ENCODE results near the gene SPAG9.

SPAG9 gene

DNA sequence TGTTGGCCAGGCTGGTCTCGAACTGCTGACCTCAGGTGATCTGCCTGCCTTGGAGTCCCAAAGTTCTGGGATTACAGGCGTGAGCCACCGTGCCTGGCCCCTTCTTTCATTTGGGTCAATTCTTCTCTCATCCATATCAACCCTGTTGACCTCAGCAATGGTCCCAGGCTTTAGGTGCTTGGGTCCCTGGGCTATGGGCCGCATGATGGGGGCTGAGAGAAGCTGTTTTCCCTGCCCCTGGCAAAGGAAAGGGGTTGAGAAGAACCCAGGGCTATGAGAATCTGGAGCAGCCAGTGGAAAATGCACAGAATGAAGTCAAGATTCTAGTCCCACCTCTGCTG, 164.3 kb downstream of the SPAG9 start:
- Histone ChIP-seq H3K4me1 (ENCODE audit: insufficient read depth, poor library complexity, severe bottlenecking) (peaks cover 27% of the 10 kb centered on the region), H3K27me3 (ENCODE audit: insufficient read depth, poor library complexity, severe bottlenecking) (no peaks in the 10 kb centered on the region), H3K27ac (ENCODE audit: poor library complexity, severe bottlenecking) (no peak overlapping the region), H3K4me3 (ENCODE audit: severe bottlenecking) (no peak overlapping the region), H3K36me3 (ENCODE audit: low read depth) (no peaks in the 10 kb centered on the region), H3K9me3 (ENCODE audit: severe bottlenecking) (no peaks in the 10 kb centered on the region)
- TF ChIP-seq, protein P1, sequence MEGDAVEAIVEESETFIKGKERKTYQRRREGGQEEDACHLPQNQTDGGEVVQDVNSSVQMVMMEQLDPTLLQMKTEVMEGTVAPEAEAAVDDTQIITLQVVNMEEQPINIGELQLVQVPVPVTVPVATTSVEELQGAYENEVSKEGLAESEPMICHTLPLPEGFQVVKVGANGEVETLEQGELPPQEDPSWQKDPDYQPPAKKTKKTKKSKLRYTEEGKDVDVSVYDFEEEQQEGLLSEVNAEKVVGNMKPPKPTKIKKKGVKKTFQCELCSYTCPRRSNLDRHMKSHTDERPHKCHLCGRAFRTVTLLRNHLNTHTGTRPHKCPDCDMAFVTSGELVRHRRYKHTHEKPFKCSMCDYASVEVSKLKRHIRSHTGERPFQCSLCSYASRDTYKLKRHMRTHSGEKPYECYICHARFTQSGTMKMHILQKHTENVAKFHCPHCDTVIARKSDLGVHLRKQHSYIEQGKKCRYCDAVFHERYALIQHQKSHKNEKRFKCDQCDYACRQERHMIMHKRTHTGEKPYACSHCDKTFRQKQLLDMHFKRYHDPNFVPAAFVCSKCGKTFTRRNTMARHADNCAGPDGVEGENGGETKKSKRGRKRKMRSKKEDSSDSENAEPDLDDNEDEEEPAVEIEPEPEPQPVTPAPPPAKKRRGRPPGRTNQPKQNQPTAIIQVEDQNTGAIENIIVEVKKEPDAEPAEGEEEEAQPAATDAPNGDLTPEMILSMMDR (IDR thresholded peaks at IDR 0.05; ENCODE audit: poor library complexity, severe bottlenecking), result no peak
- DNase-seq (ENCODE audit: low spot score), result no peak
- ATAC-seq (ENCODE audit: low read depth), result no peak

DNA sequence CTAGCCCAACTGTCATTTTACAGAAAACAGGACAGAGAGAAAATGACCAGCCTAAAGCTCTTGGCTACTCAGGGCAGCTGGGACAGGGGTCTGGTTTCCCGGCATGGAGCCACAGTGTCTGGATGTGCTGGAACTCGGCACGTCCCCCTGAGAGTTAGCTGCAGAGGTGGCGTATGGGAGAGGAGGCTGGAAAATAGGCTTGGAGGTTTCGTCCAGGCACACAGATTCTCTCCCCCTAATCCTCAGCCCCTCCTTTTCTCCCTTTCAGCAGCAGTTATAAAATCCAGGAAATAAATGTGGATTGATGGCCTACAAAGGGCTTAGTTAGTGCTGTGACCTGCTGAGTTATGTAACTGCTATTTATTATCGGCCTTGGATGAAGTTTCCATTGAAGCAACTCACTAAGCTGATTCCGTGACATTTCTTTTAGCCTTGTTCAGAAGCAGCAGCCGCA, 165.0 kb downstream of the SPAG9 start:
- no peaks in the 10 kb centered on the region for H3K36me3 ChIP-seq (ENCODE audit: low read depth)
- no peak overlapping the region for H3K27ac ChIP-seq (ENCODE audit: poor library complexity, severe bottlenecking)
- TF ChIP-seq, protein P1 (IDR thresholded peaks at IDR 0.05; ENCODE audit: poor library complexity, severe bottlenecking), result no peak
- no peak overlapping the region for H3K4me3 ChIP-seq (ENCODE audit: severe bottlenecking)
- no peak for DNase-seq (ENCODE audit: low spot score)
- no peaks in the 10 kb centered on the region for H3K27me3 ChIP-seq (ENCODE audit: insufficient read depth, poor library complexity, severe bottlenecking)
- no peaks in the 10 kb centered on the region for H3K9me3 ChIP-seq (ENCODE audit: severe bottlenecking)
- peaks cover 34% of the 10 kb centered on the region for H3K4me1 ChIP-seq (ENCODE audit: insufficient read depth, poor library complexity, severe bottlenecking)
- no peak for ATAC-seq (ENCODE audit: low read depth)

DNA sequence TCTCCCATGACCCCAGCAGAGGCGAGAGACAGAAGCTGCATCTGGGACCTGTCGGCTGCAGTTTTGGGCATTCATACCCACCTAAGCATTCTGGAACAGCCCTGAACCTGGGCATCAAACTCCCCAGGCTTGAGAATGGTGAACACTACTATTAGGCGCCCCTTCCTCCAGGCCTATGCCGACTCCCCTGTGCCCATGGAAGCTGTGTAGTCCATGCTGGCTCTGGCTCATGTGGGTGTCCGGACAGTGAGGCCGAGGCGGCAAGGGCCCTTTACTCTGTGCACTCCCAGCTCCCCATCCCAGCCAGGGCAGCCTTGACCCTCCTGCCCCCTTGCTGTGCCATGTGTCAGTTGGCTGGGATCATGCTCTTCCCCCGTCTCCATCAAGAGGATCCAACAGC, 165.5 kb downstream of the SPAG9 start:
- Histone ChIP-seq H3K4me3 (ENCODE audit: severe bottlenecking) (no peak overlapping the region), H3K27me3 (ENCODE audit: insufficient read depth, poor library complexity, severe bottlenecking) (no peaks in the 10 kb centered on the region), H3K36me3 (ENCODE audit: low read depth) (no peaks in the 10 kb centered on the region), H3K4me1 (ENCODE audit: insufficient read depth, poor library complexity, severe bottlenecking) (peaks cover 38% of the 10 kb centered on the region), H3K27ac (ENCODE audit: poor library complexity, severe bottlenecking) (peak overlapping the region; percentile 34), H3K9me3 (ENCODE audit: severe bottlenecking) (no peaks in the 10 kb centered on the region)
- TF ChIP-seq, protein P1 (IDR thresholded peaks at IDR 0.05; ENCODE audit: poor library complexity, severe bottlenecking), result no peak
- no peak for DNase-seq (ENCODE audit: low spot score)
- no peak for ATAC-seq (ENCODE audit: low read depth)

DNA sequence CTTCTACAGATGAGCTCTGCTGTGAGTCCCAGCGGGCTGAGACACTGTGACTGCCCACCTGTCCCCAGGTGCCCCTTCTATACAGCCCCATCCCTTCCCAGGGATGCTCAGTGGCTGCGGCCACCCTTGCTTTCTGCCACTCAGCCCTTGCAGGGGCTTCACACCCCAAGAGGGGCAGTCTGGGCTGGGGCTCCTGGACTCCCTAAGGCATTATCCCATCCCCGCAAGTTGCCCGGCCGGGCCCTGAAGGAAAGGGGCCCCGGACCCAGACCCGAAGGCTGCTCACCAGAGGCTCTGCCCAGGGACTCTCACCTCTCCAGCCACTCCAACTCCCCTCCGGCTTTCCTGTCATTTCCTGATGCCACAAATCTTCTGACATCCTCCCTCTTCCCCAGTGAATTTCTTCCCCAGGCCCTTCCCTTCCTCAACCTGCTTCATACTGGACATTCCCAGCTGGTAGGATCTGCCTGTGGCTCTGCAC, 166.0 kb downstream of the SPAG9 start:
- no peaks in the 10 kb centered on the region for H3K36me3 ChIP-seq (ENCODE audit: low read depth)
- H3K4me1 ChIP-seq (ENCODE audit: insufficient read depth, poor library complexity, severe bottlenecking), result peaks cover 42% of the 10 kb centered on the region
- no peaks in the 10 kb centered on the region for H3K27me3 ChIP-seq (ENCODE audit: insufficient read depth, poor library complexity, severe bottlenecking)
- TF ChIP-seq, protein P1 (IDR thresholded peaks at IDR 0.05; ENCODE audit: poor library complexity, severe bottlenecking), result no peak
- H3K4me3 ChIP-seq (ENCODE audit: severe bottlenecking), result no peak overlapping the region
- peak overlapping the region; percentile 34 for H3K27ac ChIP-seq (ENCODE audit: poor library complexity, severe bottlenecking)
- no peak for DNase-seq (ENCODE audit: low spot score)
- ATAC-seq (ENCODE audit: low read depth), result no peak
- no peaks in the 10 kb centered on the region for H3K9me3 ChIP-seq (ENCODE audit: severe bottlenecking)

DNA sequence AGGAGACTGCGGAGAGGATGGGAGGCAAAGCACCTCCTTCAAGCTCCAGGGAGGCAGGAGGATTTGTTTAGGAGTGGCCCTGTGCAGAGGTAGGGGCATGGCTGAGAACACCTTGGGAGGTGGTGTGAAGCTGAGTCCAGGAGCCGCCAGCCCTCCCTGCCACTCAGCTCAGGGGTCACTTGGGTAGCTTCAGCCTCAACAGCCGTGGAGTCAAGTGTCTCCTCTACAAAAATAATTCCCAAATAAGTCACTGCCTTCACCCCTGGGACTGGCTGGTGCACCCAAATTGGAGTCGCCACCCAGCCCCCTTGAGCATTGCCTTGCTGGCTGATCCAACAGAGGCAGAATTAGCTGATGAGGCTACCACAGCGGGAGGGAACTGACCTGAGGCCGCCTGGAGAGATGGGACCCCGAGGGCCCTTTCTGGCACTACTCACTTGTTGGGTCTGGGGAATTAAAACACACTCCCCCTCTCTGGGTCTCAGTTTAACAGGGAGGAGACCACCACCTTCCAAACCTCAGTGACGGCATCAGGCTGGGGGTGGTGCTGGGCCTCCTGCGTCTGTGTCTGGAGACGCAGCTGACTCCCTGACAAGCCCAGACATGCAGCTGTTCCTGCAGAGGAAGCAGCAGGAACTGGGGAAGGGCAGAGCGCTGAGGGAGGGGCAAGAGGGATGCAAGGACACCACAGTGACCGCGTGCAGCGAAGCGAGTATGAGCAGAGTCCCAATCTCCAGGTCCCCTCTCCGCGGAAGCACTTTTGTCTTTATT, 166.7 kb downstream of the SPAG9 start:
- Histone ChIP-seq H3K27ac (ENCODE audit: poor library complexity, severe bottlenecking) (peak overlapping the region; percentile 34), H3K4me3 (ENCODE audit: severe bottlenecking) (no peak overlapping the region), H3K27me3 (ENCODE audit: insufficient read depth, poor library complexity, severe bottlenecking) (no peaks in the 10 kb centered on the region), H3K36me3 (ENCODE audit: low read depth) (no peaks in the 10 kb centered on the region), H3K9me3 (ENCODE audit: severe bottlenecking) (no peaks in the 10 kb centered on the region), H3K4me1 (ENCODE audit: insufficient read depth, poor library complexity, severe bottlenecking) (peaks cover 49% of the 10 kb centered on the region)
- TF ChIP-seq, protein P1 (IDR thresholded peaks at IDR 0.05; ENCODE audit: poor library complexity, severe bottlenecking), result no peak
- peak; percentile 42 for ATAC-seq (ENCODE audit: low read depth)
- peak; percentile 91 for DNase-seq (ENCODE audit: low spot score)
